Adrenal gland (tissue), 19 donors: ENCODE measurements around the gene CEP131. TPM values are rescaled to one million over a fixed set of nuclear protein-coding genes. Genes with fewer than 3 reads are reported as not detected.

ENCODE experiments used
- DNase-seq, 7 donors: peaks; one replicate each; pipeline ENCODE4 v3.0.0-alpha.2; 2019 to 2020
- H3K27ac ChIP-seq, 5 donors: fragments of 200-600 bp; sonication (generic) in 4 of 5; 1 replicate in 3 of 5; 2 replicates in 2 of 5; pipeline versions ENCODE4 v1.5.1 to v1.8.0; 2016 to 2020; ENCODE audit warnings: mild to moderate bottlenecking in 1 of 5
- H3K27me3 ChIP-seq: fragments of 200-600 bp; 2 replicates; pipeline ENCODE4 v1.8.0; 2021
- H3K36me3 ChIP-seq, 2 donors: fragments of 200-600 bp; replicated peaks in 1 of 2; 1 replicate in 1 of 2; 2 replicates in 1 of 2; pipeline versions ENCODE4 v1.5.1 to v1.8.0; 2018 to 2022
- H3K4me1 ChIP-seq, 2 donors: fragments of 200-600 bp; replicated peaks in 1 of 2; 1 replicate in 1 of 2; 2 replicates in 1 of 2; pipeline versions ENCODE4 v1.5.1 to v1.8.0; 2018 to 2021
- H3K4me3 ChIP-seq, 4 donors: fragments of 200-600 bp; sonication (generic) in 3 of 4; one replicate each; pipeline ENCODE4 v1.5.1; 2016 to 2018
- H3K9me3 ChIP-seq, 3 donors: fragments of 200-600 bp; sonication (generic) in 1 of 3; replicated peaks in 1 of 3; 1 replicate in 2 of 3; 2 replicates in 1 of 3; pipeline versions ENCODE4 v1.5.1 to v1.8.0; 2016 to 2021
- POLR2A ChIP-seq, 2 donors: fragments of 450-650 bp; IDR thresholded peaks; one replicate each; pipeline ENCODE4 v1.6.1; 2017; ENCODE audit warnings: antibody characterized with exemption in 2 of 2, mild to moderate bottlenecking in 2 of 2, moderate library complexity in 1 of 2
- WGBS, 4 donors: extraction: QIAGEN DNeasy Blood & Tissue Kit in 2 of 4; methylation state at CpG; one replicate each; pipeline versions ENCODE4 v1.1.5 to v1.1.7; 2013 to 2017; 5-methylcytosine and 5-hydroxymethylcytosine counted together
- intact Hi-C, 2 donors: fragments of 100-400 bp; cut with DNase I; formaldehyde crosslinking; loops; one replicate each; pipeline versions ENCODE4 v1.14.1 to v1.15.0; 2022 to 2023
- long read RNA-seq, 10 donors: library from polyadenylated mRNA in 3 of 10; unstranded in 2 of 10; stranded (forward) in 1 of 10; transcript quantifications; one replicate each; pipeline ENCODE4 v2.0.0 and lab custom pipeline, GENCODE V29; 2021 to 2026
- polyA plus RNA-seq, 3 donors: library from polyadenylated mRNA; stranded (reverse); fragments of 200-250 nt in 2 of 3; fragments of 350-450 nt in 1 of 3; fragmentation: Illumina TruSeq in 1 of 3; extraction: RNeasy Lipid Tissue Mini Kit (QIAGEN cat#74804) in 1 of 3; gene quantifications; one replicate each; pipeline ENCODE4 v1.2.3, GENCODE V29; 2013 to 2014
- total RNA-seq, 9 donors: library from RNA; depleted of rRNA in 4 of 9; stranded (reverse); fragments of >200 nt in 4 of 9; fragments of 120-200 nt in 1 of 9; fragmentation: NEBNext Ultra II Directional in 1 of 9; extraction: Animal tissue kit (Norgen Biotek cat#: 25700) in 1 of 9; gene quantifications; one replicate each; pipeline versions ENCODE4 v1.1.0 to v1.2.4, GENCODE V29; 2013 to 2023
- TF ChIP-seq, protein P1 (sequence below), 6 experiments: fragments of 450-650 bp in 4 of 6; fragments of 200-600 bp in 2 of 6; sonication (generic) in 1 of 6; IDR thresholded peaks; 1 replicate in 5 of 6; 2 replicates in 1 of 6; pipeline versions ENCODE4 v1.5.1 to v1.8.0; 2016 to 2021; ENCODE audit warnings: antibody characterized with exemption in 6 of 6, mild to moderate bottlenecking in 2 of 6, moderate library complexity in 1 of 6
- donor health status: healthy with polysubstance abuse.
- donor health status: Bipolar disorder and iron deficiency.
- donor health status: DM: yes; HTN: yes; CAD: no.
- donor health status: DM: no; HTN: no; CAD: no.
- donor health status: DM: no; HTN: no; CAD: no.
- donor health status: DM: yes; HTN: yes; CAD: no.

Gene CEP131
- total RNA-seq: 10 to 100 TPM in 3 of 9 donors, 1 to 10 TPM in 6; 2.7 to 11.4 (median 7.6) TPM
- polyA plus RNA-seq: 10 to 100 TPM in 2 of 3 donors, under 1 TPM in 1; 0.81 to 55.8 (median 27.2) TPM
- long read RNA-seq, donor 1: 0 reads
- long read RNA-seq, donor 2: 0 reads
- long read RNA-seq, donor 3: 0 reads
- long read RNA-seq, donor 4, partial matches to known transcripts: 0 of 1 reads
- long read RNA-seq, donor 4, other reads (novel, unspliced or antisense): 1 of 1 reads
- long read RNA-seq, donor 5, transcript CEP131-201 (26 exons, 3,673 nt): major isoform, 10 of 38 reads
- long read RNA-seq, donor 5, transcript CEP131-203 (26 exons, 3,543 nt): minor isoform, 7 of 38 reads
- long read RNA-seq, donor 5, partial matches to known transcripts: 6 of 38 reads
- long read RNA-seq, donor 5, other reads (novel, unspliced or antisense): 14 of 38 reads
- long read RNA-seq, donor 6: 0 reads
- long read RNA-seq, donor 7: 0 reads
- long read RNA-seq, donor 8, partial matches to known transcripts: 0 of 1 reads
- long read RNA-seq, donor 8, other reads (novel, unspliced or antisense): 0 of 1 reads
- long read RNA-seq, donor 9: 0 reads
- long read RNA-seq, donor 10: 0 reads

DNA sequence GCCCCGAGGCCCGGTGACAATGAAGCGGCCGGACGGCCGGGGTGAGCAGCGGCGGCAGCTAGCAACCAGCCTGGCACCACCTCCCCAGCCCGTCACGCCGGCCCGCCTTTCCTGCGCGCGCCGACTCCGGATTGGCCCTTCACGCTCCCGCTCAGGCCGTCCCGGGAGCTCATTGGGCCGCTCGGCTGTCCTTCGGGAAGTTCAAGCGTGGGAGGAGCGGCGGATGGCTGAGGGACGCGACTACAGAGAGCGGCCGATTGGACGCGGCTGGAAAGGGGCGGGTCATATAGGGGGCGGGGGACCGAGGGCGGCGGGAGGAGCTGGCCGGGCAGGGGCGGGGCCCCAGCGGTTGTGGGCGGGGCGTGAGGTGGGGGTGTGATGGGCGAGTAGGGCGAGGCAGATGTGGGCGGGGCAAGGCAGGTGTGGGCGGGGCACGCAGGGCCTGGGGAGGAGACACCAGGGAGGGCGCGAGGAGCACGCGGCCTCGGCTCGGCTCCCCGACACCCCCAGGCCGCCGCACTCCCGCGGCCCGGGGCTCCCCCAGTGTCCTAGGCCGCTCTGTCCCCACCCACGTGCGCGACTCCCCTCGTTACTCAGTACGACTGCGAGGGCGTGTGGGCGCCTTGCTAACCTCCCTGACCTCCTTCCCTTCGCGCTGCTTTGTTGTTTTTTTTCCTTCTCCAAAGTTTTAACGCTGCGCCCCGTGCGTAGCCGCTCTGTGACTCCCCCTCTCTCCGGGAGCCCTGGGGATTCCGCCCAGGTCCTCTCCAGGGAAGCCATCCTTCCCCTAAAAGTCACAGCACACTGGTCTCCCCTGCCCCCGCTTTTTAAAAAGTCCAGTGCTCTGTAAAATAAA is at the start of gene CEP131:
Gene CEP131 (minus strand): TSS at position 60 of the 856 bp plus-strand sequence. CDS start 2,909 bp downstream, outside the sequence.
- peak; percentile 98 to 100 (median 99) for DNase-seq
- WGBS, 4 donors: 0 to 2% (median 1%) methylated on average over 19 to 79 of the region's 79 CpGs
- intact Hi-C loops: no loop called here
- Histone ChIP-seq H3K27me3 (no peaks in the 10 kb centered on the region), H3K4me3 (peak within 1 kb of the TSS in 3 of 4 donors; percentile 31 to 65 (median 60)), H3K9me3 (no peaks in the 10 kb centered on the region), H3K27ac (peak within 1 kb of the TSS in 2 of 5 donors; percentile 13 to 44), H3K4me1 (peaks cover 6 to 23% of the 10 kb centered on the region in 2 donors), H3K36me3 (peaks cover 0 to 6% of the 10 kb centered on the region in 2 donors)
- TF ChIP-seq, protein P1, sequence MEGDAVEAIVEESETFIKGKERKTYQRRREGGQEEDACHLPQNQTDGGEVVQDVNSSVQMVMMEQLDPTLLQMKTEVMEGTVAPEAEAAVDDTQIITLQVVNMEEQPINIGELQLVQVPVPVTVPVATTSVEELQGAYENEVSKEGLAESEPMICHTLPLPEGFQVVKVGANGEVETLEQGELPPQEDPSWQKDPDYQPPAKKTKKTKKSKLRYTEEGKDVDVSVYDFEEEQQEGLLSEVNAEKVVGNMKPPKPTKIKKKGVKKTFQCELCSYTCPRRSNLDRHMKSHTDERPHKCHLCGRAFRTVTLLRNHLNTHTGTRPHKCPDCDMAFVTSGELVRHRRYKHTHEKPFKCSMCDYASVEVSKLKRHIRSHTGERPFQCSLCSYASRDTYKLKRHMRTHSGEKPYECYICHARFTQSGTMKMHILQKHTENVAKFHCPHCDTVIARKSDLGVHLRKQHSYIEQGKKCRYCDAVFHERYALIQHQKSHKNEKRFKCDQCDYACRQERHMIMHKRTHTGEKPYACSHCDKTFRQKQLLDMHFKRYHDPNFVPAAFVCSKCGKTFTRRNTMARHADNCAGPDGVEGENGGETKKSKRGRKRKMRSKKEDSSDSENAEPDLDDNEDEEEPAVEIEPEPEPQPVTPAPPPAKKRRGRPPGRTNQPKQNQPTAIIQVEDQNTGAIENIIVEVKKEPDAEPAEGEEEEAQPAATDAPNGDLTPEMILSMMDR (IDR thresholded peaks at IDR 0.05): no peak
- no peak for TF ChIP-seq POLR2A (IDR thresholded peaks at IDR 0.05)

- no peaks in the 10 kb centered on the region for H3K27me3 ChIP-seq
- H3K9me3 ChIP-seq: no peaks in the 10 kb centered on the region
- H3K27ac ChIP-seq: no peak overlapping the region
- intact Hi-C loops: no loop called here
- WGBS, 4 donors: 83 to 97% (median 96%) methylated on average over 5 to 12 of the region's 12 CpGs
- no peak for DNase-seq
- H3K36me3 ChIP-seq: peaks cover 0 to 62% of the 10 kb centered on the region in 2 donors
- TF ChIP-seq, protein P1 (IDR thresholded peaks at IDR 0.05): no peak
- TF ChIP-seq POLR2A (IDR thresholded peaks at IDR 0.05): no peak
- peaks cover 9 to 10% of the 10 kb centered on the region in 2 donors for H3K4me1 ChIP-seq
- no peak overlapping the region for H3K4me3 ChIP-seq
These were observed 48.5 kb upstream of the CEP131 start for GRCh38 chr17:81271226-81271625.

DNA sequence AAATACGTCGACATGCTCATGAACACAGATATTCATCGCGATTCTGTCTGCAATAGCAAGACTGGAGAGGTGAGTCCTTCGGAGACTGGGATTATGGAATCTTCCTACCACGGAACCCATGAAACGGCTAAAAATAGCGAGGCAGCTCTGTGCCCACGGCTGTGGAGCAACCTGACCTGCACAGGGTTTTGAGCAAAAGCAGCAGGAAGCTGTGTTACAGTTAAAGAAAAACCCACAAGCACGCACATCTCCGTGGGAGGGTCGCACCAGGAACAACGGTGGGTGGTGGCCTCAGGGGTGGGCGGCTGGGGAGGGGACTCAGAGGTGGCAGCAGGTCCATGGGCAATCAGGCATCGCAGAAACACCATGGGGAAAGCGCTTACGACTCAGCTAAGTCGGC is 47.5 kb upstream of the CEP131 start:
- H3K27ac ChIP-seq: no peak overlapping the region
- peaks cover 0 to 61% of the 10 kb centered on the region in 2 donors for H3K36me3 ChIP-seq
- no peak overlapping the region for H3K4me3 ChIP-seq
- no peaks in the 10 kb centered on the region for H3K27me3 ChIP-seq
- intact Hi-C loops: no loop called here
- H3K4me1 ChIP-seq: peaks cover 9 to 10% of the 10 kb centered on the region in 2 donors
- DNase-seq: no peak
- H3K9me3 ChIP-seq: no peaks in the 10 kb centered on the region
- no peak for TF ChIP-seq POLR2A (IDR thresholded peaks at IDR 0.05)
- TF ChIP-seq, protein P1 (IDR thresholded peaks at IDR 0.05): no peak
- 92 to 95% (median 94%) methylated on average over 15 to 18 of the region's 18 CpGs for WGBS, 4 donors
